ENCODE data around the gene UGT1A6. TPM values are rescaled to one million over a fixed set of nuclear protein-coding genes. Genes with fewer than 3 reads are reported as not detected.
"Not testable (repeated sequence)": the region's sequence is repeated elsewhere in the genome, so short reads cannot be mapped to it uniquely, and the experiment has no call there.

Gene UGT1A6
- total RNA-seq (not detected in 2 replicates), polyA plus RNA-seq (not detected in 2 replicates)

DNA sequence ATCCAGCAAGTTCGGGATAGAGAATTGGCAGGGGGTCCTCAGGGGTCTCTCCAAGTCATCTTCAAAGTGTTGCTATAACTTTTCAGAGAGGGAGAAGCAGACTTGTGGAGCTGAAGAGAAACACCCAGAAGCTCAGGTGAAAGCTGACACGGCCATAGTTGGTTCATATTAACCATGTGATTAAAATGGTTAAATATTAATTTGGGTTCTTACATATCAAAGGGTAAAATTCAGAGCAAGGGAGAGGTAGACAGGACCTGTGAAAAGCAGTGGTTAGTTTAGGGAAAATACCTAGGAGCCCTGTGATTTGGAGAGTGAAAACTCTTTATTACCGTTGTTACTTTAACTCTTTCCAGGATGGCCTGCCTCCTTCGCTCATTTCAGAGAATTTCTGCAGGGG is at the start of gene UGT1A6:
Gene UGT1A6 (plus strand): TSS at position 243 of the 400 bp plus-strand sequence. CDS start 115 bp downstream, at position 358.
- H3K4me3 ChIP-seq, result no peak within 1 kb of the TSS
- no peaks in the 10 kb centered on the region for H3K36me3 ChIP-seq
- no peak within 1 kb of the TSS for H3K27ac ChIP-seq
- H3K9me3 ChIP-seq (ENCODE audit: low read depth), result no peaks in the 10 kb centered on the region
- no peaks in the 10 kb centered on the region for H3K27me3 ChIP-seq
- TF ChIP-seq, protein P1, sequence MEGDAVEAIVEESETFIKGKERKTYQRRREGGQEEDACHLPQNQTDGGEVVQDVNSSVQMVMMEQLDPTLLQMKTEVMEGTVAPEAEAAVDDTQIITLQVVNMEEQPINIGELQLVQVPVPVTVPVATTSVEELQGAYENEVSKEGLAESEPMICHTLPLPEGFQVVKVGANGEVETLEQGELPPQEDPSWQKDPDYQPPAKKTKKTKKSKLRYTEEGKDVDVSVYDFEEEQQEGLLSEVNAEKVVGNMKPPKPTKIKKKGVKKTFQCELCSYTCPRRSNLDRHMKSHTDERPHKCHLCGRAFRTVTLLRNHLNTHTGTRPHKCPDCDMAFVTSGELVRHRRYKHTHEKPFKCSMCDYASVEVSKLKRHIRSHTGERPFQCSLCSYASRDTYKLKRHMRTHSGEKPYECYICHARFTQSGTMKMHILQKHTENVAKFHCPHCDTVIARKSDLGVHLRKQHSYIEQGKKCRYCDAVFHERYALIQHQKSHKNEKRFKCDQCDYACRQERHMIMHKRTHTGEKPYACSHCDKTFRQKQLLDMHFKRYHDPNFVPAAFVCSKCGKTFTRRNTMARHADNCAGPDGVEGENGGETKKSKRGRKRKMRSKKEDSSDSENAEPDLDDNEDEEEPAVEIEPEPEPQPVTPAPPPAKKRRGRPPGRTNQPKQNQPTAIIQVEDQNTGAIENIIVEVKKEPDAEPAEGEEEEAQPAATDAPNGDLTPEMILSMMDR (IDR thresholded peaks at IDR 0.05; ENCODE audit: low read depth, low read length), result no peak
- H3K4me1 ChIP-seq (ENCODE audit: low read depth), result no peaks in the 10 kb centered on the region
- DNase-seq (ENCODE audit: low read depth in 1 of 2, low spot score in 1 of 2), result no peak

DNA sequence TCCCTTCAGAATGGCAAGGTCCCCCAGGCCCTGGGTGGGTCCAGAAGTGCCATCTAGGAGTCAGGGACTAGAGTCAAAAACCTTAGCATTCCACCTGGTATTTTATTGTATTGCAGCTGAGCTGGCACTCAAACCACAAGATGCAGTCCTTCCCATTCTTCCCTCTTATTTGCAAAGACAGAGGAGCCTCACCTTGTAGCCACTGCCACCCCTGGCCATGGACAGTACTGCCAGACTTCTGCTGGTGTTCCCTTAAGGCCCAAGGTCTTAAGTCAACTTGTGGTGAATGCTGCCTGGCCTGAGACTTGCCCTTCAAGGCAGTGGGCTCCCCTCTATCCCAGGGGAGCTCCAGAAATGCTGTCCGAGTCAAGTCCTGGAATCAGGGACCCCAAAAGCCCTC is 49.6 kb upstream of the UGT1A6 start:
- DNase-seq (ENCODE audit: low read depth in 1 of 2, low spot score in 1 of 2), result peak in 1 of 2 donors; percentile 16

DNA sequence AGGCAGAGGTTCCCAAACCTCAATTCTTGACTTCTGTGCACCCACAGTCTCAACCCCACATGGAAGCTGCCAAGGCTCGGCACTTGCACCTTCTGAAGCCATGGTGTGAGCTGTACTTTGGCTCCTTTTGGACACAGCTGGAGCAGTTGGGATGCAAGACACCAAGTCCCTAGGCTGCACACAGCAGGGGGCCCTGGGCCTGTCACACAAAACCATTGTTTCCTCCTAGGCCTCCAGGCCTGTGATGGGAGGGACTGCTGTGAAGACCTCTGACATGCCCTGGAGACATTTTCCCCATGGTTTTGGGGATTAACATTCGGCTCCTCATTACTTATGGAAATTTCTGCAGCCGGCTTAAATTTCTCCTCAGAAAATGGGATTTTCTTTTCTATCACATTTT is 46.7 kb upstream of the UGT1A6 start:
- H3K4me1 ChIP-seq (ENCODE audit: low read depth); H3K27me3 ChIP-seq; H3K4me3 ChIP-seq; H3K9me3 ChIP-seq (ENCODE audit: low read depth); H3K36me3 ChIP-seq; H3K27ac ChIP-seq; DNase-seq (ENCODE audit: low read depth in 1 of 2, low spot score in 1 of 2): not testable (repeated sequence)

More for the DNA sequence above, 49.6 kb upstream of the UGT1A6 start:
- TF ChIP-seq, protein P1 (IDR thresholded peaks at IDR 0.05; ENCODE audit: low read depth, low read length), result peak; percentile 17
- no peak overlapping the region for H3K4me3 ChIP-seq
- no peaks in the 10 kb centered on the region for H3K9me3 ChIP-seq (ENCODE audit: low read depth)
- no peaks in the 10 kb centered on the region for H3K4me1 ChIP-seq (ENCODE audit: low read depth)
- no peak overlapping the region for H3K27ac ChIP-seq
- H3K36me3 ChIP-seq, result no peaks in the 10 kb centered on the region
- no peaks in the 10 kb centered on the region for H3K27me3 ChIP-seq

DNA sequence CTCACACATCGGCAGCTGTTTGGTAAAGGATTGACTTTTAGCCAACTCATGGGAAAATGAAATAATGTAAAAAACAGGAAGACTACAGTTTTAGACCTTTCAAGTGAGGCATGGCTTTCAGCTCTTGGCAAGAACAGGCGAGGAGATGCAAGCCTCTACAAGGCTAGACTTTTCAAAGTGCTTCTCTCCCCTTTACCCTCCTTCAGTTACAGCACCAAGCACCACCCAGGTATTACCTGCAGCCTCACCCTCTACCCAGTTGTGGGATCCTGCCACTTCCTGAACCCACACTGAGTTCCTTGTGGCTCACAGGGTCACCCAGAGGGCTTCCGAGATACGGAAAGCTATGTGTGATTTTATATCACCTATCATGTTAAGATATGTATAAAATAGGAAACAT is 41.7 kb upstream of the UGT1A6 start:
- DNase-seq (ENCODE audit: low read depth in 1 of 2, low spot score in 1 of 2), result no peak
- Histone ChIP-seq H3K9me3 (ENCODE audit: low read depth) (no peaks in the 10 kb centered on the region), H3K4me3 (no peak overlapping the region), H3K27ac (no peak overlapping the region), H3K27me3 (no peaks in the 10 kb centered on the region), H3K4me1 (ENCODE audit: low read depth) (no peaks in the 10 kb centered on the region), H3K36me3 (no peaks in the 10 kb centered on the region)
- TF ChIP-seq, protein P1 (IDR thresholded peaks at IDR 0.05; ENCODE audit: low read depth, low read length), result no peak

DNA sequence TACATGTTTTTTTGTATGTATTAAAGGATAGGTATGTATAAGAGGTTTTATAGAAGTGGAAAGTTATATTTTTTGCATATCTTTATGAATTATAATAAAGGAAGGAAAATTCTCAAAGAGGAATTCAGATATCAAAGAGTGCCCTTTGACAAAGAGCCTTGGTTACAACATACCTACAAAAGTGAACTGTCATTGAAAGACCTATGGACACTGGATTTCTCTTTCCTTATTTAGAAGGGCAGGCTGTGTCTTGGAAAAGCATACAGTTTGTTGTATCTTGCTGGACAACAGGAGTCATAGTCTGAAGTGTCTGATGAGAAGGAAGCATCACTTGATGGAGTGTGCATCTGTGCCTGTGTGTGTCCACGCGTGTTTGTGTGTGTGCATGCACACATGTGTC is 41.3 kb upstream of the UGT1A6 start:
- DNase-seq (ENCODE audit: low read depth in 1 of 2, low spot score in 1 of 2), result no peak
- TF ChIP-seq, protein P1 (IDR thresholded peaks at IDR 0.05; ENCODE audit: low read depth, low read length), result no peak
- Histone ChIP-seq H3K36me3 (no peaks in the 10 kb centered on the region), H3K27me3 (no peaks in the 10 kb centered on the region), H3K4me1 (ENCODE audit: low read depth) (no peaks in the 10 kb centered on the region), H3K4me3 (no peak overlapping the region), H3K27ac (no peak overlapping the region), H3K9me3 (ENCODE audit: low read depth) (no peaks in the 10 kb centered on the region)

DNA sequence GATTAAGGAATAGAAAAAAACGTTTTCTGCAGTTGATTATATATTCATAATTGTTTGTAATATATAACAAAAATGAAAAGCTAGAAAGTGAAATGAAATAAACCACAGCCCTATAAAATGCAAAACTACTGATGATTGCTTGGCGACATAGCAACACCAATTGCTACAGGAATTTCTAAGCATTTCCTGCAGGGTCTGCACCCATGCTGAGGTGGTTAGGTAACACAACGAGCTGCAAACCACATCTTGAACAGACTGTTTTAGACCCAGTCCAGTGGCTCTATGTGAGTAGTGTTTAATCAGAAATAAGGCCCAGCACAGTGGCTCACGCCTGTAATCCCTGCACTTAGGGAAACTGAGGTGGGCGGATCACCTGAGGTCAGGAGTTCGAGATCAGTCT is 38.2 kb upstream of the UGT1A6 start:
- TF ChIP-seq, protein P1 (IDR thresholded peaks at IDR 0.05; ENCODE audit: low read depth, low read length), result no peak
- no peaks in the 10 kb centered on the region for H3K4me1 ChIP-seq (ENCODE audit: low read depth)
- no peak overlapping the region for H3K27ac ChIP-seq
- no peak for DNase-seq (ENCODE audit: low read depth in 1 of 2, low spot score in 1 of 2)
- H3K36me3 ChIP-seq, result no peaks in the 10 kb centered on the region
- no peaks in the 10 kb centered on the region for H3K27me3 ChIP-seq
- H3K9me3 ChIP-seq (ENCODE audit: low read depth), result no peaks in the 10 kb centered on the region
- no peak overlapping the region for H3K4me3 ChIP-seq
